Tibial artery (tissue), 4 donors: ENCODE results near the gene RASA3.

Experiments used
- DNase-seq, 2 donors: peaks; one replicate each; pipeline ENCODE4 v3.0.0-alpha.2; 2019
- H3K27ac ChIP-seq, 2 donors: fragments of 200-600 bp; sonication (generic) in 1 of 2; 1 replicate in 1 of 2; 2 replicates in 1 of 2; pipeline ENCODE4 v1.5.1; 2018 to 2019; ENCODE audit warnings: mild to moderate bottlenecking in 1 of 2
- H3K27me3 ChIP-seq, 2 donors: fragments of 200-600 bp; sonication (generic) in 1 of 2; one replicate each; pipeline versions ENCODE4 v1.5.1 to v1.6.0; 2016 to 2019
- H3K36me3 ChIP-seq, 3 donors: fragments of 200-600 bp; sonication (generic) in 2 of 3; one replicate each; pipeline ENCODE4 v1.5.1; 2016 to 2019; ENCODE audit warnings: mild to moderate bottlenecking in 2 of 3
- H3K4me1 ChIP-seq, 4 donors: fragments of 200-600 bp; sonication (generic) in 2 of 4; 1 replicate in 3 of 4; 2 replicates in 1 of 4; pipeline ENCODE4 v1.5.1; 2016 to 2019
- H3K4me3 ChIP-seq, 2 donors: fragments of 200-600 bp; sonication (generic) in 1 of 2; 1 replicate in 1 of 2; 2 replicates in 1 of 2; pipeline ENCODE4 v1.5.1; 2018 to 2019; ENCODE audit warnings: mild to moderate bottlenecking in 2 of 2
- H3K9me3 ChIP-seq, 3 donors: fragments of 200-600 bp; sonication (generic) in 1 of 3; one replicate each; pipeline ENCODE4 v1.5.1; 2016 to 2019
- CTCF ChIP-seq, 2 experiments: fragments of 200-600 bp in 1 of 2; fragments of 450-650 bp in 1 of 2; IDR thresholded peaks; one replicate each; pipeline ENCODE4 v1.5.1; 2017 to 2019; ENCODE audit warnings: antibody characterized with exemption in 2 of 2, mild to moderate bottlenecking in 1 of 2, moderate library complexity in 1 of 2
- intact Hi-C: fragments of 100-400 bp; cut with DNase I; formaldehyde crosslinking; loops from one replicate; pipeline ENCODE4 v1.15.0; 2023; ENCODE audit warnings: low total_unique reads

Gene RASA3

GRCh38 chr13:114097893-114098688, 34.3 kb downstream of the RASA3 start:
- no peaks in the 10 kb centered on the region for H3K27me3 ChIP-seq
- peak; percentile 18 to 63 for DNase-seq
- H3K9me3 ChIP-seq, result no peaks in the 10 kb centered on the region
- intact Hi-C loops, result loop anchor here (2.0 to 5.0 kb wide), 2 partner anchors 29 to 34 kb away; partner anchors contain the start of gene RASA3
- peak overlapping the region; percentile 61 to 65 for H3K27ac ChIP-seq
- H3K36me3 ChIP-seq, result no peaks in the 10 kb centered on the region
- no peak overlapping the region for H3K4me3 ChIP-seq
- H3K4me1 ChIP-seq, result peaks cover 0 to 33% (median 28%) of the 10 kb centered on the region in 4 donors
- no peak for TF ChIP-seq CTCF (IDR thresholded peaks at IDR 0.05)

GRCh38 chr13:114097212-114097892, 35.1 kb downstream of the RASA3 start:
- H3K4me3 ChIP-seq, result no peak overlapping the region
- TF ChIP-seq CTCF (IDR thresholded peaks at IDR 0.05), result no peak
- H3K4me1 ChIP-seq, result peaks cover 0 to 33% (median 28%) of the 10 kb centered on the region in 4 donors
- no peaks in the 10 kb centered on the region for H3K9me3 ChIP-seq
- intact Hi-C loops, result loop anchor here (5.0 kb wide), 1 partner anchor 35 kb away; the partner anchor contains the start of gene RASA3
- DNase-seq, result peak; percentile 11 to 56
- no peaks in the 10 kb centered on the region for H3K27me3 ChIP-seq
- H3K27ac ChIP-seq, result no peak overlapping the region
- no peaks in the 10 kb centered on the region for H3K36me3 ChIP-seq

GRCh38 chr13:114096811-114097211, 35.6 kb downstream of the RASA3 start:
- no peak for TF ChIP-seq CTCF (IDR thresholded peaks at IDR 0.05)
- peak; percentile 16 to 46 for DNase-seq
- intact Hi-C loops, result loop anchor here (5.0 kb wide), 1 partner anchor 35 kb away; the partner anchor contains the start of gene RASA3
- Histone ChIP-seq H3K9me3 (no peaks in the 10 kb centered on the region), H3K27me3 (no peaks in the 10 kb centered on the region), H3K4me3 (no peak overlapping the region), H3K27ac (no peak overlapping the region), H3K4me1 (peaks cover 0 to 32% (median 25%) of the 10 kb centered on the region in 4 donors), H3K36me3 (no peaks in the 10 kb centered on the region)

GRCh38 chr13:114096031-114096485, 36.4 kb downstream of the RASA3 start:
- Histone ChIP-seq H3K4me1 (peaks cover 0 to 25% (median 18%) of the 10 kb centered on the region in 4 donors), H3K9me3 (no peaks in the 10 kb centered on the region), H3K27ac (no peak overlapping the region), H3K4me3 (no peak overlapping the region), H3K36me3 (no peaks in the 10 kb centered on the region), H3K27me3 (no peaks in the 10 kb centered on the region)
- no peak for TF ChIP-seq CTCF (IDR thresholded peaks at IDR 0.05)
- intact Hi-C loops, result loop anchor here (5.0 kb wide), 1 partner anchor 36 kb away; the partner anchor contains the start of gene RASA3
- DNase-seq, result peak; percentile 19 to 52

- TF ChIP-seq CTCF (IDR thresholded peaks at IDR 0.05), result no peak
- Histone ChIP-seq H3K4me3 (no peak overlapping the region), H3K27ac (no peak overlapping the region), H3K36me3 (no peaks in the 10 kb centered on the region), H3K4me1 (peaks cover 0 to 19% (median 14%) of the 10 kb centered on the region in 4 donors), H3K27me3 (no peaks in the 10 kb centered on the region), H3K9me3 (no peaks in the 10 kb centered on the region)
- DNase-seq, result peak in 1 of 2 donors; percentile 51
- intact Hi-C loops, result loop anchor here (5.0 kb wide), 1 partner anchor 37 kb away; the partner anchor contains the start of gene RASA3
Observed at GRCh38 chr13:114095486-114095885, 36.9 kb downstream of the RASA3 start.
